ENCODE results near the gene EHBP1L1.

The EHBP1L1 gene

GRCh38 chr11:65613091-65613928 lies 37.5 kb downstream of the EHBP1L1 start:
- FAIRE-seq (no peak), DNase-seq (ENCODE audit: low spot score) (no peak)

- FAIRE-seq, result peak; percentile 94
These were observed 39.5 kb downstream of the EHBP1L1 start, which contains the start of gene PCNX3 for GRCh38 chr11:65615229-65615949. PCNX3 (plus strand) TSS chr11:65615776; CDS start chr11:65616312, 536 bp downstream.

GRCh38 chr11:65615950-65616574 lies 40.2 kb downstream of the EHBP1L1 start:
- peak; percentile 62 for DNase-seq (ENCODE audit: low spot score)
- no peak for FAIRE-seq

More at GRCh38 chr11:65615229-65615949, 39.5 kb downstream of the EHBP1L1 start, which contains the start of gene PCNX3:
- DNase-seq (ENCODE audit: low spot score), result peak; percentile 100

- no peak for FAIRE-seq
These were observed 40.7 kb downstream of the EHBP1L1 start for GRCh38 chr11:65616575-65617001.

GRCh38 chr11:65617136-65617850 lies 41.4 kb downstream of the EHBP1L1 start:
- no peak for FAIRE-seq
- no peak for DNase-seq (ENCODE audit: low spot score)

More at GRCh38 chr11:65616575-65617001, 40.7 kb downstream of the EHBP1L1 start:
- DNase-seq (ENCODE audit: low spot score), result no peak

- FAIRE-seq (no peak), DNase-seq (ENCODE audit: low spot score) (no peak)
These were observed 42.3 kb downstream of the EHBP1L1 start for GRCh38 chr11:65617990-65618751.

GRCh38 chr11:65618763-65619162 lies 42.9 kb downstream of the EHBP1L1 start:
- no peak for DNase-seq (ENCODE audit: low spot score)
- no peak for FAIRE-seq

GRCh38 chr11:65619281-65619928 lies 43.6 kb downstream of the EHBP1L1 start:
- no peak for DNase-seq (ENCODE audit: low spot score)
- FAIRE-seq, result no peak

- FAIRE-seq, result no peak
These were observed 44.8 kb downstream of the EHBP1L1 start for GRCh38 chr11:65620666-65621065.

GRCh38 chr11:65621460-65621859 lies 45.6 kb downstream of the EHBP1L1 start:
- FAIRE-seq (no peak), DNase-seq (ENCODE audit: low spot score) (no peak)

More at GRCh38 chr11:65620666-65621065, 44.8 kb downstream of the EHBP1L1 start:
- no peak for DNase-seq (ENCODE audit: low spot score)

GRCh38 chr11:65622011-65622410 lies 46.2 kb downstream of the EHBP1L1 start:
- FAIRE-seq (no peak), DNase-seq (ENCODE audit: low spot score) (no peak)

- FAIRE-seq (no peak), DNase-seq (ENCODE audit: low spot score) (no peak)
These were observed 47.3 kb downstream of the EHBP1L1 start for GRCh38 chr11:65623177-65623576.

- DNase-seq (ENCODE audit: low spot score), result no peak
- no peak for FAIRE-seq
These were observed 48.2 kb downstream of the EHBP1L1 start for GRCh38 chr11:65623852-65624616.

GRCh38 chr11:65624931-65625627 lies 49.2 kb downstream of the EHBP1L1 start:
- no peak for FAIRE-seq

GRCh38 chr11:65625628-65626342 lies 49.9 kb downstream of the EHBP1L1 start:
- FAIRE-seq (peak; percentile 20), DNase-seq (ENCODE audit: low spot score) (peak; percentile 20)

More at GRCh38 chr11:65624931-65625627, 49.2 kb downstream of the EHBP1L1 start:
- DNase-seq (ENCODE audit: low spot score), result no peak

GRCh38 chr11:65627202-65627601 lies 51.3 kb downstream of the EHBP1L1 start:
- DNase-seq (ENCODE audit: low spot score), result no peak
- no peak for FAIRE-seq

- peak; percentile 5 for FAIRE-seq
These were observed 53.7 kb downstream of the EHBP1L1 start for GRCh38 chr11:65629579-65629978.

GRCh38 chr11:65630215-65630614 lies 54.4 kb downstream of the EHBP1L1 start:
- no peak for FAIRE-seq
- no peak for DNase-seq (ENCODE audit: low spot score)

More at GRCh38 chr11:65629579-65629978, 53.7 kb downstream of the EHBP1L1 start:
- DNase-seq (ENCODE audit: low spot score), result no peak
